ENCODE results near the gene CD7. TPM values are rescaled to one million over a fixed set of nuclear protein-coding genes. Genes with fewer than 3 reads are reported as not detected.

Gene CD7
- total RNA-seq, 1 donor from 2014 or later, result not detected

GRCh38 chr17:82316651-82317393 is 586 bp downstream of the CD7 start:
- no peak overlapping the region for H3K4me3 Mint-ChIP-seq (ENCODE audit: unreplicated experiment)
- no peaks in the 10 kb centered on the region for H3K9me3 Mint-ChIP-seq (ENCODE audit: low read depth)
- H3K27me3 Mint-ChIP-seq (ENCODE audit: low read depth), result peaks cover 18% of the 10 kb centered on the region
- no peaks in the 10 kb centered on the region for H3K4me1 Mint-ChIP-seq (ENCODE audit: low read depth)
- H3K27ac Mint-ChIP-seq (ENCODE audit: unreplicated experiment), result no peak overlapping the region
- no peak for TF ChIP-seq CTCF (IDR thresholded peaks at IDR 0.05)
- DNase-seq (ENCODE audit: low spot score), result no peak
- no peaks in the 10 kb centered on the region for H3K36me3 Mint-ChIP-seq (ENCODE audit: low read depth)

- Mint-ChIP-seq H3K4me1 (ENCODE audit: low read depth) (no peaks in the 10 kb centered on the region), H3K36me3 (ENCODE audit: low read depth) (no peaks in the 10 kb centered on the region), H3K9me3 (ENCODE audit: low read depth) (no peaks in the 10 kb centered on the region), H3K27me3 (ENCODE audit: low read depth) (peaks cover 21% of the 10 kb centered on the region), H3K4me3 (ENCODE audit: unreplicated experiment) (no peak overlapping the region), H3K27ac (ENCODE audit: unreplicated experiment) (no peak overlapping the region)
- no peak for TF ChIP-seq CTCF (IDR thresholded peaks at IDR 0.05)
- DNase-seq (ENCODE audit: low spot score), result no peak
Measured at GRCh38 chr17:82315703-82316358, 1.6 kb downstream of the CD7 start.

- Mint-ChIP-seq H3K4me3 (ENCODE audit: unreplicated experiment) (no peak overlapping the region), H3K36me3 (ENCODE audit: low read depth) (no peaks in the 10 kb centered on the region), H3K4me1 (ENCODE audit: low read depth) (no peaks in the 10 kb centered on the region), H3K27ac (ENCODE audit: unreplicated experiment) (no peak overlapping the region), H3K27me3 (ENCODE audit: low read depth) (peaks cover 27% of the 10 kb centered on the region), H3K9me3 (ENCODE audit: low read depth) (no peaks in the 10 kb centered on the region)
- no peak for DNase-seq (ENCODE audit: low spot score)
- TF ChIP-seq CTCF (IDR thresholded peaks at IDR 0.05), result no peak
Measured at GRCh38 chr17:82314727-82315605, 2.4 kb downstream of the CD7 start.

GRCh38 chr17:82314012-82314726 is 3.2 kb downstream of the CD7 start:
- Mint-ChIP-seq H3K27ac (ENCODE audit: unreplicated experiment) (no peak overlapping the region), H3K27me3 (ENCODE audit: low read depth) (peaks cover 30% of the 10 kb centered on the region), H3K4me3 (ENCODE audit: unreplicated experiment) (no peak overlapping the region), H3K9me3 (ENCODE audit: low read depth) (no peaks in the 10 kb centered on the region), H3K36me3 (ENCODE audit: low read depth) (no peaks in the 10 kb centered on the region), H3K4me1 (ENCODE audit: low read depth) (no peaks in the 10 kb centered on the region)
- no peak for DNase-seq (ENCODE audit: low spot score)
- no peak for TF ChIP-seq CTCF (IDR thresholded peaks at IDR 0.05)
